SKM-1 treated with dmso at 0.1 percent for 144 hours (cell line): ENCODE data around the gene TMEFF2.

Source experiments
- DNase-seq: peaks from one replicate; lab custom pipeline; 2025; ENCODE audit not compliant: unreplicated experiment; lab: John Stamatoyannopoulos, UW

Gene TMEFF2

GRCh38 chr2:191910518-191910917 lies 284.2 kb downstream of the TMEFF2 start:
- no peak for DNase-seq

GRCh38 chr2:191908874-191909273 lies 285.9 kb downstream of the TMEFF2 start:
- DNase-seq = no peak

DNA sequence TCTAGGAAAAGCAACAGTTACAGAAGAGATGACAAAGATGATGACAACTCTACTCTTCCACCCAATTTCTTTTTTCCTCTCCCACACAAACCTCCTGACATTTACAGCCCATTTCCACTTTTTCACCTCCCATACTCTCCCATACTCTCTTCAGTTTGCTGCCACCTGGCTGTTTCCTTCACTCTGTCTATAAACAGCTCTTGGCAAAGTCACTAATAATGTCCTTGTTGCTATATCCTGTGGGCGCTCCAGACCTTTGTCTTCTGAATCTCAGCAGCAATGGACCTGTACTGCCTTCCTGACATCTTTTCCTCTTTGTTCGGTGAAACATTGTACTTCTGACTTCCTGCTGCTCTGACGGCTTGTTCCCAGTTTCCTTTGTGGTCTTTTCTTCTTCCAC lies 287.2 kb downstream of the TMEFF2 start:
- DNase-seq = no peak

- no peak for DNase-seq
Measured at GRCh38 chr2:191907091-191907490, 287.6 kb downstream of the TMEFF2 start.

GRCh38 chr2:191905336-191905735 lies 289.4 kb downstream of the TMEFF2 start:
- DNase-seq = no peak

GRCh38 chr2:191901031-191901430 lies 293.7 kb downstream of the TMEFF2 start:
- no peak for DNase-seq

GRCh38 chr2:191899410-191899809 lies 295.3 kb downstream of the TMEFF2 start:
- no peak for DNase-seq
